HepG2 (cell line): ENCODE measurements around the gene SETD1A. TPM values are rescaled to one million over a fixed set of nuclear protein-coding genes. Genes with fewer than 3 reads are reported as not detected.

Experiments
- BHLHE40 ChIP-seq: IDR thresholded peaks from 2 replicates; pipeline ENCODE4 v1.6.1; 2011; ENCODE audit warnings: low read length, improper control_type of control experiment
- CENPX ChIP-seq: sonication (generic); formaldehyde crosslinking; IDR thresholded peaks from 2 replicates; pipeline ENCODE4 v1.9.0; 2021; ENCODE audit warnings: mild to moderate bottlenecking, missing genetic modification reagents, moderate library complexity
- FOXA1 ChIP-seq, 2 experiments: fragments of 450-650 bp in 1 of 2; sonication (generic) in 1 of 2; formaldehyde crosslinking in 1 of 2; IDR thresholded peaks; 2 replicates each; pipeline versions ENCODE4 v1.4.0 to v1.6.1; 2016 to 2020; ENCODE audit warnings: missing genetic modification reagents in 1 of 2
- KAT8 ChIP-seq: IDR thresholded peaks from 2 replicates; pipeline ENCODE4 v1.6.1; 2016; ENCODE audit warnings: missing genetic modification reagents, missing compliant biosample characterization
- PRMT3 ChIP-seq: sonication (generic); formaldehyde crosslinking; IDR thresholded peaks from 2 replicates; pipeline ENCODE4 v1.8.1; 2022; ENCODE audit warnings: low read depth, mild to moderate bottlenecking, moderate library complexity, missing genetic modification reagents, borderline replicate concordance
- TAF1 ChIP-seq: sonication (generic); formaldehyde crosslinking; IDR thresholded peaks from 2 replicates; pipeline ENCODE4 v1.4.0; 2020; ENCODE audit warnings: missing genetic modification reagents
- TCF12 ChIP-seq, 2 experiments: fragments of 450-650 bp in 1 of 2; sonication (generic) in 1 of 2; formaldehyde crosslinking in 1 of 2; IDR thresholded peaks; 2 replicates each; pipeline versions ENCODE4 v1.6.1 to v1.8.0; 2017 to 2022; ENCODE audit warnings: antibody characterized with exemption in 1 of 2, mild to moderate bottlenecking in 1 of 2, missing genetic modification reagents in 1 of 2, moderate library complexity in 1 of 2
- TFDP2 ChIP-seq: sonication (generic); formaldehyde crosslinking; IDR thresholded peaks from 2 replicates; pipeline ENCODE4 v1.4.0; 2020; ENCODE audit warnings: missing genetic modification reagents
- ZBTB40 ChIP-seq, 2 experiments: fragments of 450-650 bp in 1 of 2; sonication (generic) in 1 of 2; formaldehyde crosslinking in 1 of 2; IDR thresholded peaks; 2 replicates each; pipeline versions ENCODE4 v1.6.1 to v1.8.0; 2016 to 2022; ENCODE audit warnings: antibody characterized with exemption in 1 of 2, mild to moderate bottlenecking in 1 of 2, missing genetic modification reagents in 1 of 2
- ZFP91 ChIP-seq: sonication (generic); formaldehyde crosslinking; IDR thresholded peaks from 2 replicates; pipeline ENCODE4 v1.9.0; 2022; ENCODE audit warnings: missing genetic modification reagents, mild to moderate bottlenecking, borderline replicate concordance
- ZKSCAN8 ChIP-seq: IDR thresholded peaks from 2 replicates; pipeline ENCODE4 v1.6.1; 2016; ENCODE audit warnings: borderline replicate concordance, missing genetic modification reagents, missing compliant biosample characterization
- ZNF44 ChIP-seq: sonication (generic); formaldehyde crosslinking; IDR thresholded peaks from 2 replicates; pipeline ENCODE4 v1.5.1; 2020; ENCODE audit warnings: mild to moderate bottlenecking, missing genetic modification reagents
- ZNF567 ChIP-seq: sonication (generic); formaldehyde crosslinking; IDR thresholded peaks from 2 replicates; pipeline ENCODE4 v1.8.1; 2023; ENCODE audit warnings: mild to moderate bottlenecking, missing genetic modification reagents, borderline replicate concordance
- ZSCAN12 ChIP-seq: sonication (generic); formaldehyde crosslinking; IDR thresholded peaks from 2 replicates; pipeline ENCODE4 v1.9.0; 2021; ENCODE audit warnings: mild to moderate bottlenecking, missing genetic modification reagents
- polyA plus RNA-seq, 8 experiments: library from polyadenylated mRNA; depleted of rRNA in 3 of 8; stranded (reverse) in 7 of 8; unstranded in 1 of 8; fragments of >200 nt; fragmentation: Illumina TruSeq in 4 of 8; extraction: Trizol in 4 of 8; gene quantifications; 2 replicates each; pipeline versions ENCODE4 v1.2.1 to v1.2.3, GENCODE V29; 2011 to 2016; ENCODE audit warnings: low read depth in 4 of 8, missing spikeins in 1 of 8, mixed read lengths in 1 of 8; ENCODE audit not compliant: insufficient read depth in 1 of 8
- total RNA-seq, 5 experiments: library from RNA; depleted of rRNA; stranded (reverse); fragments of >200 nt; fragmentation: Illumina TruSeq; extraction: Trizol; gene quantifications; 2 replicates each; pipeline ENCODE4 v1.2.3, GENCODE V29; 2016; ENCODE audit warnings: low read depth in 1 of 5

The SETD1A gene
- total and polyA plus RNA-seq, 2 of the 13 experiments (the other 11 are each of a cell fraction or from before 2014, with no cell fraction given) = 3.8 to 5.6 TPM

GRCh38 chr16:30948667-30949649, 8.6 kb upstream of the SETD1A start, which contains the start of gene ORAI3 (continued):
- no peak for TF ChIP-seq ZBTB40 (IDR thresholded peaks at IDR 0.05)
- TF ChIP-seq ZBTB40 (CRISPR knock-in tag; IDR thresholded peaks at IDR 0.05) = no peak
- peak; percentile 67 for TF ChIP-seq TAF1 (CRISPR knock-in tag)
- TF ChIP-seq FOXA1 (IDR thresholded peaks at IDR 0.05) = no peak
- TF ChIP-seq FOXA1 (CRISPR knock-in tag; IDR thresholded peaks at IDR 0.05) = no peak
- no peak for TF ChIP-seq BHLHE40
- TF ChIP-seq KAT8 (CRISPR knock-in tag) = no peak; the same call in none of the 2 replicates
- no peak for TF ChIP-seq ZNF44 (CRISPR knock-in tag)
- TF ChIP-seq ZFP91 (CRISPR knock-in tag) = peak; percentile 80
- no peak for TF ChIP-seq TCF12 (IDR thresholded peaks at IDR 0.05)
- no peak for TF ChIP-seq TCF12 (CRISPR knock-in tag; IDR thresholded peaks at IDR 0.05)
- no peak for TF ChIP-seq ZKSCAN8 (CRISPR knock-in tag)
- no peak for TF ChIP-seq CENPX (CRISPR knock-in tag)
- no peak for TF ChIP-seq PRMT3
- TF ChIP-seq ZNF567 = peak; percentile 92; the same call in 1 of the 2 replicates
- peak; percentile 83 for TF ChIP-seq ZSCAN12 (CRISPR knock-in tag)
- TF ChIP-seq TFDP2 (CRISPR knock-in tag) = no peak
